HG02943 (cell line): ENCODE measurements around the gene FREM3.

ENCODE experiments used
- ATAC-seq: cut with Tn5 transposase; IDR thresholded peaks from one replicate; pipeline ENCODE4 v1.9.1; 2021; ENCODE audit warnings: mild to moderate bottlenecking, low read depth, moderate library complexity; ENCODE audit not compliant: unreplicated experiment

Gene FREM3

DNA sequence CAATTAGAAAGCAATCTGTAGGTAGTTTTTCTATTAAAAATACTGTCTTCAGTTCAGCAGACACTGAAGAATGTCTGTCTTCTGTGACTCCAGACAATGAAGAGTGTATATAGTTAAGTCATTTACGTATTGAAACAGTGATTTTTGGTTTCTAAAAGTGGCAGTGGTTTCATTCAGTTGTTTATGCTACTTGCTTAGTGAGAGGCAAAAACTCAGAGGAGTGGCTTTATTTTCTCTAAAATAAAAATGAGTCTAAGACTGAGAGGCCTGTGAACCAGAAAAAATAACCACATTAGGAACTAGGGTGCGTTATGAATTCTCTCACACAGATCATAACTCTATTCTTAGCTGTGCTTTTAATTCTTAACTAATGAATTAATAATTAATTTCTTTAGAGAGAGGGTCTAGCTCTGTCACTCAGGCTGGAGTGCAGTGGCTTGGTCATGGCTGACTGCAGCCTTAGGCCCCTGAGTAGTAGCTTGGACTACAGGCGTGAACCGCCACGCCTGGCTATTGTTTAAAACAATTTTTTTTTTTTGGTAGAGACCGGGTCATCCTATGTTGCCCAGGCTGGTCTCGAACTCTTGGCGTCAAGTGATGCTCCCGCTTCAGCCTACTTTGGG is 31.4 kb downstream of the FREM3 start:
- peak; percentile 97 for ATAC-seq

DNA sequence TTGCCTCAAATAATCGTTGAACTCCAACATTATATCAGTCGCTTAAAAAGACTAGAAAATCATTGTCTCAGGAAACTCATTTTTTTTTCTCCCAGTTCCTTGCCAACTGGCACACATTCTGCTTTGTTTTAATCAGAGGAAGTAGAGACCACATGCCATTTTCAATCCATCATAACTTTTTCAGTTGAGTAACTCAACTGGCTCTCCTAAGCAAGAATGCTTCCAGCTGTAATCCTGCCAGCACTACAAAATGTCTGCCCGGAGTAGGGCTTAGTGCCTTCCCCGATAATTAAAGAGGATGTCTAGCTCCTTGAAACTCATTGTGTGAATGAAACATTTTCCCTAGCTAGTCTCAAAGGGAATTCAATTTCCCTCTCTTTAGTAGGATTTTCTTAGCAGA is 33.0 kb downstream of the FREM3 start:
- ATAC-seq, result no peak

DNA sequence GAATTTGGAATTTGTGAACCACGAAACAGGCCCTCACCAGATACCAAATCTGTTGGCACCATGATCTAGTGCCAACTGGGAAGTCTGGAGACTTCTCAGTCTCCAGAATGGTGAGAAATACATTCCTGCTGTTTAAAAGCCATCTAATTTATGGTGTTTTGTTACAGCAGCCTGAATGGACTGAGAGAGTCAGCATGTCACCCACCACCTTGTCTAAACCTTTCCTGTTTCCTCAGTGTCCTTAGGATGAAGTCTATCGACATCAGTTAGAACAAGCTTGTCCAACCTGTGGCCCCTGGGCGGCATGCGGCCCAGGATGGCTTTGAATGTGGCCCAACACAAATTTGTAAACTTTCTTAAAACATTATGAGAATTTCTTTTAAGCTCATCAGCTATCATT is 42.1 kb downstream of the FREM3 start:
- ATAC-seq, result no peak

DNA sequence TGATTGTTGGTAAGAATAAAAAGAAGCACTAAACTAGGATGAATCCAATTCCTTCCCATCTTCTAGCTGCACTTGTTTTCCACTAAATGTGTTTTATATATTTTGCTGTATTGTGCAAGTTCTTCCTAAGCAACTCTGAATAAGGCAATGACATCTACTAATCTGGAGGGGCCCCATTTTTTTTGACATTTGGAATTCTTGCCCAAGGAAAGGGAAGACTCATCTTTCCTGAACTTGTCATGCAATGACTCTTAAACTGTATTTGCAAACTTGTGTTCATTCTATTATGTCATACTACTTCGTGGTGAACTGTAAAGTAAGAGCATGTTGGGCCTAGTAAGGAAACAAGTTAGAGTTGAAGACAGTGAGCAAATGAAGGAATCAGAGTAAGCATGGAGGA is 45.9 kb downstream of the FREM3 start:
- ATAC-seq, result no peak

DNA sequence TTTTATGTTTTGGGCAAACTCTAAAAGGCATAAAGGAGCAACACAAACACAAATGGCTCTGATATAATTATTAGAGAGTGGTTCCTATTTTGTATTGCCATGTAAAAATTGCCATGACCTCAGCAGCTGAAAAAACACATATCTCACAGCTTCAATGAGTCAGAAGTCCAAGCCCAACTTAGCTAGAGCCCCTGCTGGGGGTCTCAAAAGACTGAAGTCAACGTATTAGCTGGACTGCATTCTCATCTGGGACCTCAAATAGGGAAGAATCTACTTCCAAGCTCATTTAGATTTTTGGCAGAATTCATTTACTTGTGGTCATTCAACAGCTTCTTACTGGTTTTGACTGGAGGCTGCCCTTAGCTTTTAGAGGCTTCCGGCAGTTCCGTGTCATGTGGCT is 47.4 kb downstream of the FREM3 start:
- no peak for ATAC-seq

DNA sequence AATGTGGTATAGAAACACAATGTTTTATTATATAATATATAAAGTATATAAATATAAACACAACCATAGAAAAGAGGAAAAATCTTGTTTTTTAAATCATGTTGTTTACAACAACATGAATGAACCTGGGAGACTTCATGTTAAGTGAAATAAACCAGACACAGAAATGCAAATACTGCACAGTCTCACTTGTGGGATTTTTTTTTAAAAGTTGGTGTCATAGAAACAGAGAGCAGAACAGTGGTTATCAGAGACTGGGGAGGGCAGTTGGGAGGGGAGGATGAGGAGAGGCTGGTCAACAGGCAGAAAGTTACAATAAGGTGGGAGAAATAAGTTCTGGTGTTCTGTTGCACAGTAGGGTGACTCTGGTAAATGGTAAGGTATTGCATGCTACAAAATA is 57.1 kb downstream of the FREM3 start:
- ATAC-seq, result no peak

DNA sequence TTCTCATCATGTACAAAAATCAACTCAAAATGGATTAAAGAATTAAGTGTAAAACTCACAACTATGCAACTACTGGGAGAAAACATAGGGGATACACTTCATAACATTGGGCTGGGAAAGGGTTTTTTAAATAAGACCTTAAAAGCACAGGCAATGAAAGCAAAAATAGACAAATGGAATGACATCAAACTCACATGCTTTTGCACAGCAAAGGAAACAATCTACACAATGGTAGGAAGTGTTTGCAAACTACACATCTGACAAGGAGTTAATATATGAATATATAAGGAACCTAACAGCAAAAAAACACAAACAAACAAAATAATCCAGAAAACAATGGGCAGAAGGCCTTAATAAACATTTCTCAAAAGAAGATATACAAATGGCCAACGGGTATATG is 57.9 kb downstream of the FREM3 start:
- ATAC-seq, result no peak

DNA sequence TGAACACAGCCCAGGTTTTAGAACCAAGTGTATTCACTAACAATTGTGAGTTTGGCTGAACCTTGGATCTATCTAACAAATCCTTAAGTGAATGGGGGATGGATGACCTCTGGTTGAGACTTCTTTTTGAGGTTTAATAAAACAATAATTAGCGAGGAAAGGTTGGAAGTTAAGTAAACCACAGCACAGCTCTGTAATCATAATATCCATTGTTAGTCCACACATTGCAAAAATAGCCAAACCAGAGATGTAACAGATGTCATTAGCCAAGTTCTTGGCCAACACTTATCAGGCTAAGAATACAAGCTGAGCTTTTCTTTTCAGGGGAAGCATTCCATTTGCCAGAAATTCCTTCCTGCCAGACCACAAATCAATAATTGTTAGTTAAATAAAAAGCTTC is 59.1 kb downstream of the FREM3 start:
- ATAC-seq, result no peak

DNA sequence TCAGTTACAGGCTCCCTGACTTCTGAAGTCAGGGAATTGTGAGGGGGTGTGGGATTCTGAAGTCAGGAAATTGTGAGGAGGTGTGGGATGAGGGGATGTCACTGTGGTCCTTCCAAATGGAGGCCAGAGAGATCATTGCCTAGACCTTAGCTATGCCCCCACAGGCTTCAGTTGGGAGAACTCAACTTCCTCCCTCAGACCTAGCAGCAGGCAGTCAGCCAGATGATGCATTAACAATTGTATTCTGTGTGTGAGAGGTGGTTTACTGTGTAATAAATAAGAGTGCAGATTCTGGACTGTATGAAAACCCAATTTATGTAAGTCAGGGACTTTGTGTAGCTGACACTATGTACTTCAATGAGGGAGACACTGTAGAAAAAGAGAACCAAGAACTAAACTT is 65.7 kb downstream of the FREM3 start:
- no peak for ATAC-seq

DNA sequence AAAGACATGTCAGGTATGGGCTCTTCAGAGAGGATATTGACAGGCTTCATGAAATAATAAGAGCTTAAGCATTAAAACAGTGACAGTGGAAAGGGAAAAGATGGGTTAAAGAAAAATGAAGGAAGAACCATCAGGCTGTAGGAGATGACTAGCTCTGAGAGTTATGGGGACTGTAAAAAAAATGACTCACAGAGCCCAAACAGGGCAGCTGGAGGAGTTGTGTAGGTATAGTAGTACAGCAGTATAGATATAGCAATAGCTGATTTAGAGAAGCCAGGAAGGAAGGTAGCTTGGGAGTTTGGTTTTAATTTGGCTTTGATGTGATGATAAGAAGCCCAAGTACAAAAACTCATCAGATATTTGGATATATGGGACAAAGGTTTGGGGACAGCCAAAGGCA is 66.6 kb downstream of the FREM3 start:
- no peak for ATAC-seq

DNA sequence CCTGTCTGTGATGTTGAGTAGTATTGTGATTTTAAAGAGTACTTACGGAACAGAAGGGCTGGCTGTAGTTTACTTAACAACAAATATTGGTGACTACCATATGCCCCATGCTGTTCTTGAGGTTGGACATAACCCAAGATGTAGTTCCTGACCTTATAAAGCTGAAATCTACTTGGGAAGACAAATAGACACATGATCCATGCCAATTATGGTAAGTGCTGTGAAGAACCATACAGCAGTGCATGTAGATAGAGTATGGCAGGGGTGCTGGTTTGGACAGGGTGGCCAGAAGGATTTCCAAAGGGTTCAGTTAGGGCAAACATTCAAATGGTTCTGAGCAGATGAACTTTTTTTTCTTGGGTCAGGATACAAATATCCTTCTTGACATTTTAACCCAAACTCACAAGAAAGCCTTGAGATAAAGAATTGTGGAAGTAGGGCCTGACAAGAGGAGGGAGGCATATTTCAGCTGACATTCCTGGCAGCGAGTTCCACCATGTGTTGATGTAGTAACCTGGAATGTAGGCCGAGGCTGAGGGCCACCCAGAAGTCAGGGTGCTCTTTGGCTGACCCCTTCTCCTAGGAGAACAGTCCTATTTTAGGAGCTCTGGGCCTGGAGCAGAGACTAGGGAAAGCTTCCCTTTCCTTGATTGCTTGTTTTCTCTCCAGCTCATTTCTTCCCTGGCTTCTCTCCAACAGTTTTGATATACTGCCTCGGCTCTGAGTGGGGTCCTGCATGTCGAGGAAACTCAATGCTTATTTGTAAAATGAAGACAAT is 74.2 kb downstream of the FREM3 start:
- no peak for ATAC-seq

DNA sequence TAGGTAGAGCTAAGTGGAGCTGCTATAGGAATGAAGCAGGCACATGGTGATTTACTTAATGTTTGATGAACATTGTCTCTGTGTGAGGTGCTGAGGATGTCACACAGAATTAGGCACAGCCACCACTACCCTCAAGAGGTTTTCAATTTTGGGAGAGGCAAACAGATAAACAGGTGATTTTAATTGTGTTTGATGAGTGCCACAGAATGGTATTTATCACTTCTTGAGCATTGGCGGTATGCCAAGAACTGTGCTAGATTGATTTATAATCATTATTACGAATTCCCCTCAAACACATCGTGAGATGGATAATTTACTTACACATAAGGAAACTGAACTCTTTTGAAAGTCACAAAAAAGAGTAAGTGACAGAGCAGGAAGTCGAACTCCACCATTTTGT is 74.8 kb downstream of the FREM3 start:
- no peak for ATAC-seq

DNA sequence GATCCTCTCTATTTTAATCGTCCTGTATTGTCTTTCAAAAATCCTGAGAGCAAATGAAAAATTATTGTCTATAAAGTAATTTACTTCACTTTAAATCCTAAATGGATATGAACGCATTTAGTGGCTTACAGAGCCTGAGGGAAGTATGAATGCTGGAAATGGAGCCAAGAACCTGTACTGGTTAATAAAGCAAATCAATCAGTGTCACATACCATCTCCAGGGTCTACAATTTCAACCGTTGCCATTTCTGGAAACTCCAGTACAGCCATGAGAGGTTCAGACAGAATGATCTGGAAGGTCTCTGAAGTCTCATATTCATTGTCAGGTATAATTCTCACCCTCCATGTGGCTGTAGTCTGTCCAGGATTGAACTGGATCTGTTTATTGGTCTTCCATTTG is 76.6 kb downstream of the FREM3 start:
- no peak for ATAC-seq

DNA sequence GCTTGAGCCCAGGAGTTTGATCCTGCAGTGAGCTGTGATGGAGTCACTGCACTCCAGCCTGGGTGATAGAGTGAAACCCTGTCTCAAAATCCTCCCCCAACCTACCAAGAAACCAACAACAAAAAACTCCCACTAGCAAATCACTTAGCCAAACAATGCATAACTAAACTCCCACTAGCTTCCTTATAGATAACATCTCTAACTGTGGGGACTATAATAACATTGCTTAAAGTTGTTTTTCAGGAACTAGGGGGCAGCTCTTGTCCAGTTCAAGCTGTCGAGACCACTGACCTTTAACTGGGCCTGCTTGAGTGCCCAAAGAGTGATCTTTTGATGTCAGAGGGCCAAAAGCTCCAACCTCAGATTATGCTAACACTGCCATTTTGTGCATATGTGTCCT is 81.7 kb downstream of the FREM3 start:
- no peak for ATAC-seq

DNA sequence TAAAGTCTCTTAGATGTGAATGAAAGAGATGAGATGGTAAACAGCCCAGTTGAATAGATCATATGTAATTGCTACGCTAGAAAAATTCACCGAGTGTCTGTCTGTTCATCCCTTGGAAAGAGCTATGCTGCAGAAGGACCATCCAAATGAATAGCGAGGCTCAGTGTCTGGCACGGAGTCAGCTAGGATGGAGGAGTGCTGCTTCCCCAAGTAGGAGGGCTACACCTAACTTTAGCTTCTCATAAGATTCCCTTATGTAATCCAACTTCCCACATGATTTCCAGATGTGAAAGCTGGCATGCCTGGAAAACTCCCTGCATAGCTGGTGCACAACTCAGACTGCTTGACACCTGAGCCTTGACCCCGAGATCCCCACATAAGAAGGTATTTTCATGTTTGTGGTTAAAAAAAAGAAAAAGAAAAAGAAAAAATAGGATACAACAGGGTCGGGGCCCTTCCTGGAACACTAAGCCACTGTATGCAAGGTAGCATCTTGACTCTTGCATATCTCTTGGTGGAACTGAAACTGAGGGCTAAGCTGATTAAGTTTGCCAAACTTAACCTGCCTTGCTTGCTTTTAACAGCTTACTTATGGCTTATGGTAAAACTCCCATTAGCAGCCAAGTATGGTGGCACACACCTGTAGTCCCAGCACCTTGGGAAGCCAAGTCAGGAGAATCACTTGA is 82.3 kb downstream of the FREM3 start:
- ATAC-seq, result no peak

DNA sequence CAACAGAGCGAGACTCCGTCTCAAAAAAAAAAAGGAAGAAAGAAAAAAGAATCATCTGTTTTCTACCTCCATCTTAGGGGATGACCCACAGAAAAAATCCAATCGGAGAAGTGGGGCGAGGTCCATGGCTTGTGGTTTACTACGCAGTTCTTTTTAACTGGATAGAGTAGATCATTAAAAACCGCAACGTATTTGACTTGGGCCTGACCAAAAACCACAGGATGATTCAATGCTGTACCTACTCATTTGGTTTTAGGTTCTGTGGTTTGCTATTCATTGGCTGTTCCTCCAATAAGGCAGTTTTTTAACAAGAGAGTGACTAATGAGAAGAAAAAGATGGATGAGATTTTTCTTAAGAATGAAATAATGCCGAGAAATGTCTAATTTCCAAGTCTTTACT is 83.7 kb downstream of the FREM3 start:
- peak; percentile 89 for ATAC-seq

DNA sequence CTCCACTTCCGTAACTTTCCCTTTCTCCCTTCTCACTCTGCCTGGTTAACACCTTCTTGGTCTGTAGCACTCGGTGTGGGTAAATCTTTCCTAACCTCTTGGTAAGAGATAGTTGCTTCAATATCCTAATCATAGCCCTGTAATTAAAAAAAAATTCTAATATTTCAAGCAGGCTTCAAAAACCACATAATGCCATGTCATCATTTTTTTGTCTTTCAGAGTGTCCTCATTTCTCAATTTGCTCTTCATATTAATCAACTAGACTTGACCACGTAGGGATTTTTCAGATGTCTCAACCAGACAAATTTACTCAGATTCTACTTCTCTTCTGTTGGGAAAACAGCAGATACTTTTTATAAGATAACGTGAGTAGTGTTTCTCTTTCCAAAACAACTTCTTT is 91.0 kb downstream of the FREM3 start:
- ATAC-seq, result no peak

DNA sequence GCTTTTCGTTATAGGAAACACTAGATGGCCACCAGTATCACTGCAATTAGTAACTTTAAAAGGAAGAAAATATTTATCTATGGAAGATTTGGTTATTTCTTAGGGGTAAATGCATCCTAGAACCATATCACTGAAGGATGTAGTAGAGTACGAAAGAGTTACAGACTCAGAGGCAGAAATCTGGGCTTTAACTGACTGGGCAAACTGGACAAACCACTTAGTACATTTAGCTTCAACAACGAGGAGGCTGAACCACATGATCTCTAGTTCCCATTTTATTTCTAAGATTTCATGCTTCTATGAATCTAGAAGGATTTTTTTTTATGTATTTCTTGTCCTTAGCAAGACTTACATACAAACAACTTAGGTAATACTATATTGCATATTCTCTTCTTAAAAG is 94.0 kb downstream of the FREM3 start:
- no peak for ATAC-seq

DNA sequence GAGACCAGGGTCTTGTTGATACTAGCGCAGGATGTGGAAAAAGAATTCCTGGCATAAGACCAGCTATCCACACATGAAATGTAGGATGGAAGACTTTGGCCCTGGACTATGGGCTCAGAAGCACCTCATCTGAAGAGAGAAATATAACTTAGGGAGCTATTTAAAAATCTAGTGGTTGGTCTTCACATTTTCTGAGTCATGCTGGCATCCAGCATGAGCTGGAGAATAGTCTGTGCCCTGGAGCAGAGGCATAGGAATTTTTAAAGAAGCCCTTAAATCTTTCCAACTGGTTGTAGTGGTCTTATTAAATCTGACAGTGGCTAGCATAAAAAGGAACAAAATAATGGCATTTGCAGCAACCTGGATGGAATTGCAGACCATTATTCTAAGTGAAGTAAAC is 100.6 kb downstream of the FREM3 start:
- no peak for ATAC-seq

DNA sequence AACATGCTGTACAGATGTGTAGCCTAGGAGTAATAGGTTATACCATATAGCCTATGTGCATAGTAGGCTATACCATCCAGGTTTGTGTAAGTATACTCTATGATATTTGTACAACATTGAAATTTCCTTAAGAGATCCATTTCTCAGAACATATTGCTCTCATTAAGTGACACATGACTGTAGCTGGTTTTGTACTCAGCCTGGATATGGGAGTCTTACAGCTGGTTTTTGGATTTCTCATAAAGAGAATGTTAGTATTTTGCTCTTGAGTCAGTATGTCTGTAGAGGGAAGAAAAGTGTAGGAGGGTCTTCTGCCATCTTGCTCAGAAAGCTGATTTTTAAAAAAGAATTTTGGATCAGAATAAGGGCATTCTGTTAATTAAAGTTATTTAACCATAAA is 101.7 kb downstream of the FREM3 start:
- ATAC-seq, result no peak

DNA sequence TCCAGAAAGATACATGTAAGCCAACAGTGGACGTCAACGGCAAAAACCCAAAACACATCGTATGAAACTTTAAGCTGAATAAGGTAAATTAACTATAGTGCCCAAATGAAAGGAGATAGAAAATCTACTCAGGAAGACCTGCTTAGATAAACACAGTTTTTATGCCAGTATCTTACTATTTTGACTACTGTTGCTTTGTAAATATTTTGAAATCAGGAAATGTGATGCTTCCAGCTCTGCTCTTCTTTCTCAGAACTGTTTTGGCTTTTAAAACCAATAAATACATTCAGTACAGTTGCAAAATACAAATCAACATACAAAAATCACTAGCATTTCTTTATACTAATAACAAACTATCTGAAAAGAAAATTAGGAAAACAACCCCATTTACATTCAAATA is 103.2 kb downstream of the FREM3 start:
- ATAC-seq, result no peak

DNA sequence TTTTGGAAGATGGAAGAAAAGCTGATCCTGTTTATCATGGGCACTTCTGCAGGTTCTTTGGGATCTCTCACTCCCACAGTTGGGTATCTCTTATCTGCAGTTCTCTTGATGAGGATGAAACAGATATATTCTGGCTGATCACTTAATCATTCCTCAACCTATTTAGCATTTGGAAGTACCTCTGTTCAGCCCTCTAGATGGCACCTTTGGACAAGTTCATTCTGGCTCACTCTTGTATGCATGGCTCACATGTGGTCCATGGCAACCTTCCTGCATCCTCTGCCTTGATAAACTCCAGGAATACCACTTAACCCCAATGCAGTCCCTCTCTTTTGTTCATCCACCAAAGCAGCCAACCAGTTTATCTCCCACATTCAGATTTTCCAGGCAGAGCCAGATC is 112.8 kb downstream of the FREM3 start:
- ATAC-seq, result no peak
